GM12878 (cell line): Measurements from ENCODE around the gene ZNF577.

Source experiments
- CREB1 ChIP-seq: IDR thresholded peaks from 2 replicates; pipeline ENCODE4 v1.6.1; 2012; ENCODE audit warnings: low read depth, mild to moderate bottlenecking, inconsistent platforms
- CTCF ChIP-seq, 3 experiments: IDR thresholded peaks in 2 of 3; conservative IDR thresholded peaks in 1 of 3; 2 replicates each; pipeline ENCODE4 v1.5.1; 2011; ENCODE audit warnings: low read depth in 3 of 3, low read length in 3 of 3, mild to moderate bottlenecking in 3 of 3, control low read depth in 2 of 3, moderate library complexity in 2 of 3, inconsistent platforms in 1 of 3, mixed read lengths in 1 of 3; ENCODE audit not compliant: control insufficient read depth in 2 of 3, insufficient read depth in 1 of 3; ENCODE audit errors: extremely low read depth in 1 of 3
- HDGF ChIP-seq: fragments of 450-650 bp; IDR thresholded peaks from 2 replicates; pipeline ENCODE4 v1.6.1; 2016; ENCODE audit warnings: antibody characterized with exemption
- MAX ChIP-seq: IDR thresholded peaks from 2 replicates; pipeline ENCODE4 v1.6.1; 2012; ENCODE audit warnings: low read depth, low read length, improper control_type of control experiment
- MLLT1 ChIP-seq: fragments of 450-650 bp; IDR thresholded peaks from 2 replicates; pipeline ENCODE4 v1.6.1; 2016; ENCODE audit warnings: mild to moderate bottlenecking
- POLR2A ChIP-seq: IDR thresholded peaks from 2 replicates; pipeline ENCODE4 v1.6.1; 2011; ENCODE audit warnings: low read depth, mild to moderate bottlenecking, low read length
- POLR2AphosphoS5 ChIP-seq: IDR thresholded peaks from 2 replicates; pipeline ENCODE4 v1.6.1; 2011; ENCODE audit warnings: mild to moderate bottlenecking, low read length, inconsistent platforms
- RAD51 ChIP-seq: fragments of 450-650 bp; IDR thresholded peaks from 2 replicates; pipeline ENCODE4 v1.6.1; 2016; ENCODE audit warnings: moderate library complexity, mild to moderate bottlenecking, inconsistent platforms
- TARDBP ChIP-seq: IDR thresholded peaks from 2 replicates; pipeline ENCODE4 v1.6.1; 2016; ENCODE audit warnings: borderline replicate concordance
- YY1 ChIP-seq: IDR thresholded peaks from 2 replicates; pipeline ENCODE4 v1.6.1; 2011; ENCODE audit warnings: low read depth, mild to moderate bottlenecking, low read length
- ZBED1 ChIP-seq: IDR thresholded peaks from 2 replicates; pipeline ENCODE4 v1.6.1; 2016; ENCODE audit warnings: borderline replicate concordance

GRCh38 chr19:51873097-51873496, 14.7 kb downstream of the ZNF577 start:
- TF ChIP-seq MLLT1: no peak
- TF ChIP-seq CREB1: no peak
- TF ChIP-seq TARDBP: no peak
- no peak for TF ChIP-seq HDGF
- TF ChIP-seq CTCF (IDR thresholded peaks at IDR 0.05 in 2 of 3, conservative IDR thresholded peaks at IDR 0.05 in 1 of 3; ENCODE audit: control insufficient read depth in 2 of 3, extremely low read depth in 1 of 3, insufficient read depth in 1 of 3, low read depth in 3 of 3, low read length in 3 of 3): no peak
- no peak for TF ChIP-seq ZBED1
- TF ChIP-seq POLR2AphosphoS5: no peak
- no peak for TF ChIP-seq MAX
- TF ChIP-seq YY1: no peak
- no peak for TF ChIP-seq RAD51
- no peak for TF ChIP-seq POLR2A
